Gastrocnemius medialis (tissue), 4 donors: Measurements from ENCODE around the gene ZNF316.

Source experiments
- CTCF ChIP-seq, 5 experiments: fragments of 450-650 bp in 3 of 5; fragments of 200-600 bp in 2 of 5; sonication (generic) in 2 of 5; IDR thresholded peaks in 4 of 5; conservative IDR thresholded peaks in 1 of 5; 1 replicate in 4 of 5; 2 replicates in 1 of 5; pipeline ENCODE4 v1.5.1; 2016 to 2019; ENCODE audit warnings: antibody characterized with exemption in 5 of 5, mild to moderate bottlenecking in 3 of 5, moderate library complexity in 3 of 5
- POLR2A ChIP-seq, 2 donors: fragments of 450-650 bp; IDR thresholded peaks; one replicate each; pipeline ENCODE4 v1.6.1; 2017; ENCODE audit warnings: antibody characterized with exemption in 2 of 2, mild to moderate bottlenecking in 2 of 2, moderate library complexity in 2 of 2

- TF ChIP-seq CTCF (IDR thresholded peaks at IDR 0.05 in 4 of 5, conservative IDR thresholded peaks at IDR 0.05 in 1 of 5): no peak
- no peak for TF ChIP-seq POLR2A (IDR thresholded peaks at IDR 0.05)
These were observed 4.4 kb downstream of the ZNF316 start for GRCh38 chr7:6641305-6642035.
